HG02938 (cell line): ENCODE data around the gene TMEM69.
"Not testable (repeated sequence)": the region's sequence is repeated elsewhere in the genome, so short reads cannot be mapped to it uniquely, and the experiment has no call there.

Experiments used
- ATAC-seq: cut with Tn5 transposase; IDR thresholded peaks from one replicate; pipeline ENCODE4 v1.9.1; 2021; ENCODE audit warnings: mild to moderate bottlenecking, moderate library complexity; ENCODE audit not compliant: unreplicated experiment

Gene TMEM69

DNA sequence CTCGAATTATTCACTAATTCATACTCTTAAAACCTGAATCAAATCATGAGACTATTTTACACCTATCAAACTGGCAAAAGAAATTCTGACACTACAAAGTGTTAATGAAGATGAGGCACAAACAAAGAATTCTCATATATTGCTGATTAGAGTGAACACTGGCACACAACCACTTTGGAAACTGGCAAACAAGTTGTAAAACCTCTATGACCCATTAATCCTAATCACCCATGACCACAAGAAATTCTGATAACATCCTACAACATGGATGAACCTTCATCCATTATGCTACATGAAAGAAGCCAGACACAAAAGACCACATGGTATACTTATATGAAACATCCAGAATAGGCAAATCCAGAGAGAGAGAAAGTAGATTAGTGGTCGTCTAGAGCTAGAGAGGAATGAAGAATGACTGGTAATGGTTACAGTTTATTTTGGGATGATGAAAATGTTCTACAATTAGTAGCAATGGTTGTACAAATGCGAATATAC, 10.2 kb upstream of the TMEM69 start:
- ATAC-seq, result no peak

DNA sequence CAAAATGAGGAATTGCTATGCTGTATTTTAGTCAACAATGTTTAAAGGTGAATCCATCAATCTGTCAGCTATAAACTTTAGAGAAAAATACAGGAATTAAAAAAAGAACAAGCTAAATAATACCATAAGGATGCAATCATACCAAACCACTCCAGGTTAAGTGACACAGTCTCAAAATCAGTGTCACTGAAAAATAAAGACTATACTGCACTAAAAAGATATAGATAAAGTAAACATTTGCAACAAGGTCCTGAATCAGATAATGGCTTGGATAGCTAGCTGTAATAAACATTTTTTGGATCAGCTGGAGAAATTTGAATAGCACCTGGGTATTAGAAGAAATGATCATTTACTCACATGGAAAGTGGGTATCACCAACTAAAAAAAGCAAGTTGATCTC, 9.5 kb upstream of the TMEM69 start:
- ATAC-seq, result no peak

DNA sequence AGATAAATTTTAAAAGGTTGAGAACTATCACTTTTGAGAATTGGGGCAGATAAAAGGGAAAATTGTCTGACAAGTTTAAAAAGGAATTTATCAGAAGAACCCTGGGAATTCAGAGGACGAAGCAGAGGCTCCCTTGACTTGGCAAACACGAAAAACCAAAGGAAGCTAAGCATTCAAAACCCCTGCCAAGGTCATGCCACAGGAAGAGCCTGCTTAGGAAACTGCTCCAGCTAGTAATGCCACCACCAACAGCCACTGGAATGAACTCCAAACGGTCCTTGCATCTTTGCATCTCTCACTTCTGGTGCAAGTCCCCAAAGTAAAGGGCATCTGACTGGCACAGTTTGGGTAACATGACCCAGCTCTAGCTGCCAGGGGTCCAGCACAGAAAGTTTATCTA, 8.9 kb upstream of the TMEM69 start:
- no peak for ATAC-seq

DNA sequence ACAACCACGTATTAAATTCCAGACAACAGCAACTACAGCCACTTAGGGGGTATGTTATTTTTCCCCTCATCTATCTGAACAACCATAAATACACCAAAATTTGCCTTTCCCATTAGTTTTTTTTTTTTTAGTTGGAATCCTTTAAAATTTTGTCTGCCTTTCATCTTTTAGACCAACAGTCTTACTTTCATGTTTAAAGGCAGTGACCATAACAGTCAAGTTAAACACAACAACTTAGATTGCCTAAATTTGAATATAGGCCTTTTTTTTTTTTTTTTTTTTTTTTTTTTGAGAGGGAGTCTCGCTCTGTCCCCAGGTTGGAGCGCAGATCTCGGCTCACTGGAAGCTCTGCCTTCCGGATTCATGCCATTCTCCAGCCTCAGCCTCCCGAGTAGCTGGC, 5.0 kb upstream of the TMEM69 start:
- no peak for ATAC-seq

GRCh38 chr1:45684402-45684801, 3.6 kb upstream of the TMEM69 start:
- no peak for ATAC-seq

GRCh38 chr1:45685308-45686014, 2.5 kb upstream of the TMEM69 start:
- ATAC-seq, result no peak

- peak; percentile 16 for ATAC-seq
Observed at GRCh38 chr1:45686015-45686287, 2.0 kb upstream of the TMEM69 start.

DNA sequence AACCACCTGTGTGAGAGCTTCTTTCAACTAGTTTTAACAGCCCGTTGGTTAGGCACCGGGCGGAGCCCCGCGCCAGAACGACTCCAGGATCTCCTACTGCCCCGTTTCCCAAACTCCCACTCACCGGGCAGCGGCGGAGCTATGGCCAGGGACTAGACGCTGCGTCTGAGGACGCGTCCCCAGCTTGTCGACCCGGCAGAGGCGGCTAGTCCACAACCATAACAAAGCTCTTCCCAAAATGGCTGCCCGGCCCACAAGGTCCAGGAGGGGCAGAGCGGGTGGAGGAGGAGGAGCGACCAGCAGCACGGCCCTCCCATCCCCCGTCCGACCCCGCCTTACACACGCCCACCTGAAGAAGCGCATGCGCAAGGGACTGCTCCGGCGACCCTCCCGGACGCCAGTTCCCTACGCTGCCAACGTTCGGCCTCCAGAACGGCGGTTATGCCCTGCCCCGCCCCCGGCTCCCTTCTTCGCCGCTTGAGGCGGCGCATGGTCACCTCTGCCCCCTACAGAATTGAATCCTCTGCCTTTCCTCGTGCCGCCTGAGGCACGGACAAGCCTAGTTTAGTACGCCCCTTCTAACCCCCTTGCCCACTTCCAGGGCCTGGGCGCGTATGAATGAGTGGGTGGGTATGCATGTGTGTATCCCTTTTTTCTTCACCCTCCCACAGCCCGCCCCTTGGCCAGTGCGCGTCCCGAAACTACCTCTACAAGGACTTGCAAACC, 1.5 kb upstream of the TMEM69 start, which contains the start of gene GPBP1L1:
Gene GPBP1L1, minus strand, starts transcription at position 246 of the 726 bp plus-strand sequence. CDS start 27,446 bp downstream, outside the sequence.
- ATAC-seq, result peak; percentile 47

DNA sequence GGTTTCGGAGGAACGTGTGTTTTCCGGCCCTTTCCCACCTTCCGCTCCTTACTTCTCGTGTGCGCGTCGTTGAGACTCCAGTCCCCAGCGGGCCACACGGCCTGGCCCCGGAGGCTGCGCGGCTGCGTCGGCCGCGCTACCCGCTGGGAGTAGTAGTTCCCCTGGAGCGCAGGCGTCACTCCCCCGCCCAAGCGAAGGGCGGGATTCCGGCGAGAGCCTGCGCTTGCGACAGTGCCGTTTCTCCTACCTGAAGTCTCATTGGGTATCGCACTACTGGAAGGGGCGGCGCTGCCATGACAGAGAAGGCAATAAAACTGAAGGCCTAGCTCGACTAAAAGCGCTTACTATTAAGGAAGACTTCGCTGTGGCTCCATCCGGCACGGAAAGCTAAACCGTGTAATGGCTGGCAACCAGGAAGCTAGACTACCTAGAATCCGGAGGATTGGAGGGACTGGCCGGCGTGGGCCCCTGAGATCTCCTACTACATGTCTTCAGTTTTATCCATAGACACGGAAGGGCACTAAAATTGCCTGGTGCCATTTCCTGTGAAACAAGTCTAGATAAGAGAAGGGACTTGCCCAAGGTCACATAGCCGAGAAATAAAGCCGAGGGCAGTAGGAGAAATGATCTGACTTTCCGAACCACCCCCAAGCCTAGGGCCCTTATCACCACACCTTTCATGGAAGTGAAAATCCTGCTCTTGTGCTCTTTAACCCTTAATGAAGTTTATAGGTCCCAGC, 797 bp upstream of the TMEM69 start:
- peak; percentile 72 for ATAC-seq

- not testable (repeated sequence) for ATAC-seq
Observed at GRCh38 chr1:45693811-45694210, 5.8 kb downstream of the TMEM69 start.

- ATAC-seq, result no peak
Observed at GRCh38 chr1:45694823-45695222, 6.8 kb downstream of the TMEM69 start.

- ATAC-seq, result no peak
Observed at GRCh38 chr1:45704637-45705036, 16.7 kb downstream of the TMEM69 start.

DNA sequence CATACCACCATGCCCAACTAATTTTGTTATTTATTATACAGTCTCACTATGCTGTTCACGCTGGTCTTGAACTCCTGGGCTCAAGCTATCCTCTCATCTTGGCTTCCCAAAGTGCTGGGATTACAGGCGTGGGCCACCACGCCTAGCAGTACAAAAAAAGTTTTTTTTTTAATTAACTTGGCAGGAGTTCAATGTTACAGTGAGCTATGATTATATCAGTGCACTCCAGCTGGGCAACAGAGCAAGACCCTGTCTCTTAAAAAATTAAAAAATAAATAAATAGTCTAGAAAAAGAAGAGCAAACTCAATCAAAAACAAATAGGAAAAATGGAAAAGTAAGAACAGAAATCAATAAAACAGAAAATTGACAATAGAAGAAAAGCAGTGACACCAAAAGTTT, 25.7 kb downstream of the TMEM69 start:
- no peak for ATAC-seq

DNA sequence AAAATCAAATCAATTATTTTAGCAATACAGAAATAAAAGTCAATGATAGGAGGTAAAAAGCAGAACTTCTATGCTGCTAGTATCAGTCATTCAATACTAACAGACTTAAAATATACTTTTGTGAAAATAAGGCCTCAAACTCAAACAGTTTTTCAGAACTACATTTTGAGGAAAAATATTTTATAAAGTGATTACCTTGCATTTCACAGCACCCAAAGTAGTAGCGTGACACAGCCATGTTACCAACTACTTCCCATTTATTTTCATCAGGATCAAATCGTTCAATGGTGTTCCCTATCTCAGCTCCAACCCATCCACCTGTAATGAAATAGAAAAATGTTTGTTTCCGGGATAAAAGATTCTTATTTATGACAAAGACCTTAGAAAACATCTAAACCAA, 28.7 kb downstream of the TMEM69 start:
- ATAC-seq, result no peak

DNA sequence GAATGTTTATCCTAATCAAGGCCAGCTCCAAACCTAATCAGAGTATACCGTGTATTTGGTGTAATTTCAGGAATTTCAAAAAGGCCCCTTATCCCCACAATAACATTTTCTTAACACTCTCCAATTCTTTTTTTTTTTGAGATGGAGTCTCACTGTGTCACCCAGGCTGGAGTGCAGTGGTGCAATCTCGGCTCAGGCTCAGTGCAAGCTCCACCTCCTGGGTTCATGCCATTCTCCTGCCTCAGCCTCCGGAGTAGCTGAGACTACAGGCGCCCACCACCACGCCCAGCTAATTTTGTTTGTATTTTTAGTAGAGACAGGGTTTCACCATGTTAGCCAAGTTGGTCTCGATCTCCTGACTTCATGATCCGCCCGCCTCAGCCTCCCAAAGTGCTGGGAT, 29.4 kb downstream of the TMEM69 start:
- not testable (repeated sequence) for ATAC-seq

DNA sequence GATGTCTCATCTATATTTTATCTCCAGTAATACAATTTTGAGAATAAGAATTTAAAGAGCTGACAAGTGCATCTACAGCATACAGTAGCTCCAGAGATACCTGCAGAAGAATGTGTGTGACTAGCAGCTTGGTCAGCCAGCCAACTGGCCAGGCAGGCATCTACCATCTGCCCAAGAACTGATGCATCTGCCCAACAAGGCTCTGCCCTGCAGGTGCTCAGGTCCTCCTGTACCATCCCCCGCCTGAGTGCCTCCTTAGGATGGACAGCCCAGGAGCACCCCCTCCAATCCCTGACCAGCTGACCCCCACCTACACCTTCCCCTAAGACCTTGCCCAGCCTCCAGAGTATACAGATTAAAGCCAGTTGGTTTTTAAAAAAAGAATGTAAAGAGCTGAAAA, 30.3 kb downstream of the TMEM69 start:
- no peak for ATAC-seq

- no peak for ATAC-seq
Observed at GRCh38 chr1:45721207-45721606, 33.2 kb downstream of the TMEM69 start.

- no peak for ATAC-seq
Observed at GRCh38 chr1:45722809-45723208, 34.8 kb downstream of the TMEM69 start.

- ATAC-seq, result no peak
Observed at GRCh38 chr1:45723248-45723930, 35.4 kb downstream of the TMEM69 start.

- not testable (repeated sequence) for ATAC-seq
Observed at GRCh38 chr1:45726007-45726406, 38.0 kb downstream of the TMEM69 start.

GRCh38 chr1:45730075-45730779, 42.2 kb downstream of the TMEM69 start:
- no peak for ATAC-seq
